ENCODE measurements around the gene SEMG2. TPM values are rescaled to one million over a fixed set of nuclear protein-coding genes. Genes with fewer than 3 reads are reported as not detected.

SEMG2 gene
- polyA plus RNA-seq, 1 donor (not counting 4 experiments of a cell fraction or from before 2014, with no cell fraction given), result not detected

DNA sequence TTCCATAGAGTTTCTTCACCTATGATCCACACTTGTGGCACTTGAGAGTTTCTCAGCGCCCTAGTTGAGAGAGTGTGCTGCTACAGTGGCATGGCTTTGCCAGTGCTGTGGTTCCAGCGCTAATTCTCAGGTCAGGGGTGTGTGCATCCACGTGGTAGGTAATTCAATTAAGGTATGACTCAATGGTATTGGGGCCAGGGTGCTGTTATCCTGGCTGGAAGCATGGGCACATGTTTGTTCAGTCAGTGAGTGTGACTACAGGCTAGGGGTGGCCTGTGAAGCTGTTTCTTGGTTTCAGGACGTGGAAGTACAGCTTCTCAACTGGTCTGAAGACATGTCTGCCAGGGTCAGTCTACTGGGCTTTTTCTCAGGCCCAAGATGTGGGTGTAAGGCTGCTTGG is 3.0 kb upstream of the SEMG2 start:
- no peaks in the 10 kb centered on the region for H4K20me1 ChIP-seq (ENCODE audit: control insufficient read depth, extremely low read depth, insufficient read depth, low read length)
- FAIRE-seq, result no peak
- H3K9me1 ChIP-seq (ENCODE audit: control insufficient read depth, extremely low read depth, insufficient read depth, low read length), result no peaks in the 10 kb centered on the region
- H3K4me2 ChIP-seq (ENCODE audit: control insufficient read depth, extremely low read depth, insufficient read depth, low read depth, low read length), result no peak overlapping the region
- no peaks in the 10 kb centered on the region for H3K9me3 ChIP-seq (ENCODE audit: control insufficient read depth, low read depth, low read length)
- dilution Hi-C loops (cut with MboI; ENCODE audit: extremely low pct_ligation_motif_present, low sequenced_read_pairs), result no loop called here
- no peak overlapping the region for H3K27ac ChIP-seq (ENCODE audit: control insufficient read depth, insufficient read depth, low read length)
- H3K9ac ChIP-seq (ENCODE audit: control insufficient read depth, extremely low read depth, insufficient read depth, low read length), result no peak overlapping the region
- no peaks in the 10 kb centered on the region for H3K36me3 ChIP-seq (ENCODE audit: control insufficient read depth in 2 of 2, extremely low read depth in 1 of 2, insufficient read depth in 2 of 2, low read length in 2 of 2)
- no peak for TF ChIP-seq EZH2 (IDR thresholded peaks at IDR 0.05; ENCODE audit: low read length)
- TF ChIP-seq, protein P1, sequence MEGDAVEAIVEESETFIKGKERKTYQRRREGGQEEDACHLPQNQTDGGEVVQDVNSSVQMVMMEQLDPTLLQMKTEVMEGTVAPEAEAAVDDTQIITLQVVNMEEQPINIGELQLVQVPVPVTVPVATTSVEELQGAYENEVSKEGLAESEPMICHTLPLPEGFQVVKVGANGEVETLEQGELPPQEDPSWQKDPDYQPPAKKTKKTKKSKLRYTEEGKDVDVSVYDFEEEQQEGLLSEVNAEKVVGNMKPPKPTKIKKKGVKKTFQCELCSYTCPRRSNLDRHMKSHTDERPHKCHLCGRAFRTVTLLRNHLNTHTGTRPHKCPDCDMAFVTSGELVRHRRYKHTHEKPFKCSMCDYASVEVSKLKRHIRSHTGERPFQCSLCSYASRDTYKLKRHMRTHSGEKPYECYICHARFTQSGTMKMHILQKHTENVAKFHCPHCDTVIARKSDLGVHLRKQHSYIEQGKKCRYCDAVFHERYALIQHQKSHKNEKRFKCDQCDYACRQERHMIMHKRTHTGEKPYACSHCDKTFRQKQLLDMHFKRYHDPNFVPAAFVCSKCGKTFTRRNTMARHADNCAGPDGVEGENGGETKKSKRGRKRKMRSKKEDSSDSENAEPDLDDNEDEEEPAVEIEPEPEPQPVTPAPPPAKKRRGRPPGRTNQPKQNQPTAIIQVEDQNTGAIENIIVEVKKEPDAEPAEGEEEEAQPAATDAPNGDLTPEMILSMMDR (optimal IDR thresholded peaks at IDR 0.05 in 1 of 3, IDR thresholded peaks at IDR 0.05 in 1 of 3, conservative IDR thresholded peaks at IDR 0.05 in 1 of 3; ENCODE audit: extremely low read depth in 1 of 3, insufficient read depth in 2 of 3, low read length in 3 of 3), result no peak
- H3K4me3 ChIP-seq (ENCODE audit: control insufficient read depth in 2 of 3, extremely low read depth in 1 of 3, insufficient read depth in 2 of 3, low read depth in 1 of 3, low read length in 3 of 3), result no peak overlapping the region
- H3K4me1 ChIP-seq (ENCODE audit: control insufficient read depth, extremely low read depth, insufficient read depth, low read length), result no peaks in the 10 kb centered on the region
- H3K27me3 ChIP-seq (ENCODE audit: control insufficient read depth, extremely low read depth, insufficient read depth, low read length), result no peaks in the 10 kb centered on the region
- H2AFZ ChIP-seq (ENCODE audit: control insufficient read depth, low read length), result no peak overlapping the region
- no peak for DNase-seq (ENCODE audit: low read depth, low spot score)
- H3K79me2 ChIP-seq (ENCODE audit: control insufficient read depth, insufficient read depth, low read length), result no peaks in the 10 kb centered on the region

DNA sequence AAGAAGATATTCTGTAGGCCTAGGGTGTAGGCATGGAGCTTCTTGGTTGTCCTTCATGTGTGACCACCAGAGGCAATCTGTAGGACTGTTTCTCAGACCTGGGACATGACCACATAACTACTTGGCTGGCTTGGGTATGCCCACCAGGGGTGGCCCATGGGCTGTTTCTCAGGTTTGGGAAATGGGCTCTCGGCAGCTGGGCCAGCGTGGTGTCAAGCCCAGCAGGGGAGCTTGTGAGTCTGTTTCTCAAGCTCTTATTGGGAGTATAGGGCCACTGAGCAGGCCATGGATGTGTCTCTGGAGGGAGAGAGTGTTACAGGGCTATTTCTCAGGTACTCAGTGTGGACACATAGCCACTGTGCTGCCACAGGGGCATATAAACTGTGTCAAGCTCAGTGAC is 2.5 kb upstream of the SEMG2 start:
- Histone ChIP-seq H2AFZ (ENCODE audit: control insufficient read depth, low read length) (no peak overlapping the region), H3K36me3 (ENCODE audit: control insufficient read depth in 2 of 2, extremely low read depth in 1 of 2, insufficient read depth in 2 of 2, low read length in 2 of 2) (no peaks in the 10 kb centered on the region), H3K4me2 (ENCODE audit: control insufficient read depth, extremely low read depth, insufficient read depth, low read depth, low read length) (no peak overlapping the region), H3K27ac (ENCODE audit: control insufficient read depth, insufficient read depth, low read length) (no peak overlapping the region), H4K20me1 (ENCODE audit: control insufficient read depth, extremely low read depth, insufficient read depth, low read length) (no peaks in the 10 kb centered on the region), H3K4me3 (ENCODE audit: control insufficient read depth in 2 of 3, extremely low read depth in 1 of 3, insufficient read depth in 2 of 3, low read depth in 1 of 3, low read length in 3 of 3) (no peak overlapping the region), H3K79me2 (ENCODE audit: control insufficient read depth, insufficient read depth, low read length) (no peaks in the 10 kb centered on the region), H3K9me3 (ENCODE audit: control insufficient read depth, low read depth, low read length) (no peaks in the 10 kb centered on the region), H3K9ac (ENCODE audit: control insufficient read depth, extremely low read depth, insufficient read depth, low read length) (no peak overlapping the region), H3K9me1 (ENCODE audit: control insufficient read depth, extremely low read depth, insufficient read depth, low read length) (no peaks in the 10 kb centered on the region), H3K27me3 (ENCODE audit: control insufficient read depth, extremely low read depth, insufficient read depth, low read length) (no peaks in the 10 kb centered on the region), H3K4me1 (ENCODE audit: control insufficient read depth, extremely low read depth, insufficient read depth, low read length) (no peaks in the 10 kb centered on the region)
- no peak for FAIRE-seq
- no peak for DNase-seq (ENCODE audit: low read depth, low spot score)
- dilution Hi-C loops (cut with MboI; ENCODE audit: extremely low pct_ligation_motif_present, low sequenced_read_pairs), result no loop called here
- TF ChIP-seq EZH2 (IDR thresholded peaks at IDR 0.05; ENCODE audit: low read length), result no peak
- TF ChIP-seq, protein P1 (optimal IDR thresholded peaks at IDR 0.05 in 1 of 3, IDR thresholded peaks at IDR 0.05 in 1 of 3, conservative IDR thresholded peaks at IDR 0.05 in 1 of 3; ENCODE audit: extremely low read depth in 1 of 3, insufficient read depth in 2 of 3, low read length in 3 of 3), result no peak

All from keratinocyte (primary cell).